ENCODE results near the gene ST7L.
"Not testable (repeated sequence)": the region's sequence is repeated elsewhere in the genome, so short reads cannot be mapped to it uniquely, and the experiment has no call there.

ST7L gene

GRCh38 chr1:112618721-112619517 is at the start of gene ST7L:
TSS of gene ST7L (minus strand) at chr1:112619141. CDS start at chr1:112619113, 28 bp downstream.
- DNase-seq, result peak; percentile 75

GRCh38 chr1:112666946-112667345 is 48.0 kb upstream of the ST7L start:
- no peak for DNase-seq

- DNase-seq, result no peak
These were observed 46.9 kb upstream of the ST7L start for GRCh38 chr1:112665857-112666256.

- no peak for DNase-seq
These were observed 32.3 kb upstream of the ST7L start for GRCh38 chr1:112651205-112651604.

GRCh38 chr1:112646225-112646624 is 27.3 kb upstream of the ST7L start:
- DNase-seq, result no peak

GRCh38 chr1:112643080-112643479 is 24.1 kb upstream of the ST7L start:
- no peak for DNase-seq

GRCh38 chr1:112640437-112640836 is 21.5 kb upstream of the ST7L start:
- DNase-seq, result not testable (repeated sequence)

- DNase-seq, result no peak
These were observed 19.1 kb upstream of the ST7L start for GRCh38 chr1:112638110-112638428.

- no peak for DNase-seq
These were observed 18.5 kb upstream of the ST7L start for GRCh38 chr1:112637254-112638109.

- DNase-seq, result no peak
These were observed 17.8 kb upstream of the ST7L start for GRCh38 chr1:112636597-112637253.

GRCh38 chr1:112636056-112636455 is 17.1 kb upstream of the ST7L start:
- DNase-seq, result no peak

GRCh38 chr1:112634367-112634766 is 15.4 kb upstream of the ST7L start:
- no peak for DNase-seq

GRCh38 chr1:112633628-112634027 is 14.7 kb upstream of the ST7L start:
- peak; percentile 55 for DNase-seq

GRCh38 chr1:112629256-112629655 is 10.3 kb upstream of the ST7L start:
- DNase-seq, result no peak

GRCh38 chr1:112628516-112628915 is 9.6 kb upstream of the ST7L start:
- DNase-seq, result no peak

GRCh38 chr1:112626887-112627286 is 7.9 kb upstream of the ST7L start:
- no peak for DNase-seq

GRCh38 chr1:112626193-112626592 is 7.3 kb upstream of the ST7L start:
- DNase-seq, result no peak

GRCh38 chr1:112625696-112626095 is 6.8 kb upstream of the ST7L start:
- peak; percentile 47 for DNase-seq

GRCh38 chr1:112624493-112624892 is 5.6 kb upstream of the ST7L start:
- not testable (repeated sequence) for DNase-seq

GRCh38 chr1:112620377-112620695 is 1.4 kb upstream of the ST7L start:
- DNase-seq, result no peak

GRCh38 chr1:112619518-112620376 is 806 bp upstream of the ST7L start, which contains the start of gene CAPZA1:
TSS of gene CAPZA1 (plus strand) at chr1:112619832. CDS start at chr1:112619845, 13 bp downstream.
- DNase-seq, result peak; percentile 98

GRCh38 chr1:112618114-112618720 is 724 bp downstream of the ST7L start:
- peak; percentile 69 for DNase-seq
